HG02938 (cell line): ENCODE measurements around the gene KSR1.

ENCODE experiments used
- ATAC-seq: cut with Tn5 transposase; IDR thresholded peaks from one replicate; pipeline ENCODE4 v1.9.1; 2021; ENCODE audit warnings: mild to moderate bottlenecking, moderate library complexity; ENCODE audit not compliant: unreplicated experiment

KSR1 gene

DNA sequence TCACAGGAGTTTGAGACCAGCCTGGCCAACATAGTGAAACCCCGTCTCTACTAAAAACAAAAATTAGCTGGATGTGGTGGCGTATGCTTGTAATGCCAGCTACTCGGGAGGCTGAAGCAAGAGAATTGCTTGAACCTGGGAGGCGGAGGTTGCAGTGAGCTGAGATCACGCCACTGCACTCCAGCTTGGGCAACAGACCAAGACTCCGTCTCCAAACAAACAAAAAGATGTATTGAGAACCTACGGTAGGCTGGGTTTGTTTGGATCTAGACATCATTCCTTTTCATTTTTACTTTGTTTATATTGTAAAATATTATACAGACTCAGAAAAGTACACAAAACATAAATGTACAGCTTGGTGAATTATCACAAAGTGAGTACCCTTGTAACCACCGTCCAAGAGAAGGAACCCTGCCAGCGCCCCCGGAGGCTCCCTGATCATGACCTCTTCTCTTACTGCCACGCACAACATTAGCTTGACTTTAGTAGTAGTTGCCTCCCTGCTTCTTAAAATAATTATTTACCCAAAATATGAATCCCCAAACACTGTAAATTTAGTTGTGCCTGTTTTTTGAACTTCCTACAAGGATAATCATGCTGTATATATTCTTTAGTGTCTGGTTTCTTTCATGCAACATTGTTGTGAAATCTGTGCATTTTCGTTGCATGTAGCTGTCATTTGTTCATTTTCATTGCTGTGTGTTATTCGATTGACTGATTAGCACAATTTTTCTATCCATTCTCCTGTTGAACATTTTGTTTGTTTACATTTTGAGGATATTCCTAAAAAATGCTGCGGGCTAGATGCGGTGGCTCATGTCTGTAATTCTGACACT lies 56.5 kb downstream of the KSR1 start:
- ATAC-seq = no peak

DNA sequence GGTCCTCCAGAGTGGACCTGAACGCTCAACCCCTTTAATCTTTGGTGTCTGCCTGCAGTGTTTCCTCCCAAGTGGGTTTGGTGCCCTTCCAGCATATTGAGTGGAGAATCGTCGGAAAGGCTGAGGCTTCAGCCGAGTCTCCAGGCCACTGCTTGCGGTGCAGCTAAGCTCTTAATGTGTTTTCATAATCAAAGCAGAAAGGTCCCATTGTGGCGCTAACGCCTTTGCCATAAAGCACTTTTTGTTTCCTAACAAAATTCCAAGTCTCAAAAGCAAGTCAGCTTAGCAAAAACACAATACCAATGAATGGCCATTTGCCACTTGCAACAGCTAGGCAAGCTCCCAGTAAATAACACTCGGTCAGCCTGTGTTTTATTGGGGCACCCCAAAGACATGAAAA lies 57.6 kb downstream of the KSR1 start:
- ATAC-seq = no peak

GRCh38 chr17:27514595-27515413 lies 58.6 kb downstream of the KSR1 start:
- ATAC-seq = no peak

DNA sequence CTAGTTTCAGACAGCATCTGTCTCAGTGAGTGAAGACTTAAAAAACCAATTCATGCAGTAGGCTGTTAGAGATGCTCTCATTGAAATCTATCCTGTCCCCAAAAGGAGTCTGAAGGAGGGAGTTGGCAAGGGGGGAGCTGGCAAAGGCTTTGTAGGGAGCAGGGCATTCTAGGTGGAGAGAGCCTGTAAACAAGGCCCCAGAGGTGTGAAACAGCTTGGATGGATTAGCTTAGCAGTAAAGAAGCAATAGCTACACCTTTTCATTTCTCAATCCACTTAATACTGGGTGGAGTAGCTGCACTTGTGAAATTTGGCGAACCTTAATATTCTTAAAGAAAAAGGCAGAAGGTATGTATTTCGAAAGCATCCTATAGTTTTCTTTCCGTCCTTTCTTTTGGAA lies 61.8 kb downstream of the KSR1 start:
- no peak for ATAC-seq

DNA sequence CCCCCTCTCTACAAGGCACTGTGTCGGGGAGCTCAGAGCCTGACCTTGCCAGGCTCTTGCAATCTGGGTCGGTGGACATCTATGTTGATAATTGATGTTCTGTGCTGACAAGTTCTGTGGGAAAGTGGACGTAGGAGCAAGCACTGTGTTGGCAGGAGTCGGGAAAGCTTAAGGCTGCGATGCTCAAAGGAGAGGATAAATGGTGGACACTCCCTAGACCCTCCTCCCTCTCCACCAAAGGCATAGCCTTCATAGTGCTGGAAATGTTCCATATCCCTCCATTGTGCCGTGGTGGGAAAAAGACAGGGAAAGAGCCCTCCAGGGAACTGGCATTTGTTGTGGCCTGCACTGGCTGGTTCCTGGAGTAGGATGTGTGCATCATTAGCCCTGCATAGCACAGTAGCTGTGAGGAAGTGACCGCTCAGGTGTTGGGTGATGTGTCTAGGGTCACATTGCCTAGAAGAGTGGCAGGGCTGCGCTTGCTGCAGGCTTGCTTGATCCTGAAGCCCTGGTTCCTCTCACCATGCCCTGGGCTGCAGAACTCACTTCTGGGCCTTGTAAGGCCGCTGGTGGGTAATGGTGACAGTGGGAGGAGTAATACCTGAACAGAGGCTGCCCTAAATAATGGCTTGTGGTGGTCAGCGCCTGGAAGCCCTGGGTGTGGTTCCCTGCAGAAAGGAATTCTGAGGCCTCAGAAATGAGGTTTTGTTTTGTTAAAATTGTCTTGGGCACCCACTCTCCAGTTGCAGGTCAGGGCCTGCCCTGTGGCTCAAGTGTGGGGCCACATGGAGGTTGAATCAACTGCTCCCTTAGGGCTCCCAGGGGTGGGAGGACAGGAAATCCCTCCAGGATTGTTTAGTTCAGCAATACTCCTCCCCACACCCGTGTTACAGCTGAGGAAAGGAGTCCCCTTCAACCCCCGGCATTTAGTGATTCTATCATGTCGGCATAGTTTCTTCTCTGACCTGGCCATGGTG lies 62.6 kb downstream of the KSR1 start:
- ATAC-seq = peak; percentile 22

DNA sequence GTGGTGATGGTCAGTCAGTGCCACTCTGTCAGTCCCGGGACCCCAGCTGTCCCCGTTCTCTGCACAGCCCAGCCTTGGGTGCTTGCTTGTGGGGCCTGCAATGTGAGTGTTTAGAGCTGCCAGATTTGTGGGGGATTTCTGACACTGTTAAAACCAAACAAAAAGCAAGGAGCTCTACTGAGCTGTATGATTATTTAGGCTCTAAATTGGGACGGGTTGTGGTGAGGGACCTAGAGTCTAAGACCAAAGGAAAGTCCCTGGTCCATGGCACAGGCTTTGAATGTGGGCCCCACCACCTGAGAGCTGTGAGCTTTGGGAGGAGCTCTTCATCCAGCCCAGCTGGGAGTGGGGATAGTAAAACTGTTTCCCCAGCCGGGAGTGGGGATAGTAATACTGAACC lies 63.3 kb downstream of the KSR1 start:
- ATAC-seq = peak; percentile 44

DNA sequence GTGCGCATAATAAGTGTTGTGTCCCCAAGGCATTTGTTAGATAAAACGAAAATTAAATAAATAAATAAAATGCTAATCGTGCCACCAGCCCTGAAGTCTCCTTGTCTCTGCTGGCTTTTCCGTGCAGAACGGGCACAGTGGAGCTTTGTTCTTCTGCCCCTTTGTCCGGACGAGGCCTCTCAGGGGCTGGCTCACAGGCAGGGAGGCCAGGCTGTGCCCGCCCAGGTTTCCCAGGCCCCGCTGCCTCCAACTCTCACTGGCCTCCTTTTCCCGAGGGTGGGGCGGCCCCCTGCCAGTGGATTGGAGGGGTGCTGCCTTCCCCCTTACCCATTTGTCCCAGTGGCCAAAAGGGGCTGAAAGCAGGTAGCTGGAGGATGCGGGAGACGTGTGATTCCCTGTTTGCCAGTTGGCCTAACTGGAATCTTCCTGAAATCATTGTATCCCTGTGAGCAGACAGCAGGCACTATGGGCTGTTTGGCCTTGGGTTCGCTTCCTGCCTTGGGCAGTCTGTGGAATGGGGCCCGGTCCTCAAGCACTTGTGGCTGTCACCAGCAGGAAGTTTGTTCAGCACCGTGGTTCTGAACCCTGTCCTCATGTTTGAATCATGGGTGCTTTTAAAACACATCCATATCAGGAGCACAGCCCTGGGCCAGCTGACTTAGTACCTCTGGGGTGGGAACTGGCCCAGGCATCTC lies 64.4 kb downstream of the KSR1 start:
- no peak for ATAC-seq

- ATAC-seq = no peak
Observed at GRCh38 chr17:27521281-27522027, 65.2 kb downstream of the KSR1 start.

DNA sequence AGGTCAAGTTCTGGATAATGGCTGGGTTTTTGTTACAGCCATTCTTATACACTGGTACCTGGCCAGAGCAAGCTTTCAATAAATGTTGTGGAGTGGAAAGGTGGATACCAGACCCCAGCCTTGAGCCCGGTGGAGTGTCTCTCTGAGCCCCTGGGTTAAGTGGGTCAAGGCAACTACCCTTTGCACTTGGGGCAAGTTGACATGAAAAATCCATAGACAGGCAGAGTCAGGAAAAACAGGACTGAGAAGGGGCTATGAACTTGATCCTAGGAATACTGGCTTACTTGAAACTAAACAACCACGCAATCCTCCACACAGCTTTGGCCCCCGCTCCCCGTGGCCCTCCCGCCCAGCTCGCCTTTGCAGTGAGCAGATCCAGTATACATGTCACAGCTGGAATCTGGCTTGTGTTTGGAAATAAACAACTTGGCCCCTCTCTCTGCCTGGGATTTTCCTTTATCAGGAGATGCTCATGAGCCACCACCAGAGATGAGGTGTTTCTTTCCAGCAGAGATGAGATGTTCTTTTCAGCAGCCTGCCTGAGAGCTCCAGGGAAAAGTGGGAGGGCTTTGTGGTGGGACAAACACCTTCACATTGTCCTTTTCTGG lies 65.9 kb downstream of the KSR1 start:
- ATAC-seq = no peak

- no peak for ATAC-seq
Observed at GRCh38 chr17:27523712-27524111, 67.5 kb downstream of the KSR1 start.

DNA sequence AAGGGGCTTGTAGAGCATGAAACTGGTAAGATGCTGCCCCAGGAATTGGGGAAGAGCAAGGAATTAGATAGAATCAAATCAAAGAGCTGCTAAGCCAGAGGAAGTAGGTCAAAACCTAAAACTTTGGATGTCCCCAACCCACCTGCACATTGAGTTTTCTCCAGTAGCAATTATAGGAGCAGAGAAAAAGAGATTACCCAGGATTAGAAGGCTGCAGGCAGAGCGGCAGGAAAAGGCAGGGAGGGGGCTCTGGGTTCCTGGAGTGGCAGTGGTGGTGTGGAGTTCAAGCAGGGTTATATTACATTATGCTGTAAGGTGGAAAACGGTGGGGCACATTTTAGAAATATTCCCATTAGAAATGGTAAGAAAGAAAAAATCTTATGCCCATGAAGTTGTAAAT lies 68.3 kb downstream of the KSR1 start:
- ATAC-seq = no peak

- ATAC-seq = no peak
Observed at GRCh38 chr17:27525316-27525715, 69.1 kb downstream of the KSR1 start.

- ATAC-seq = no peak
Observed at GRCh38 chr17:27525836-27526603, 69.8 kb downstream of the KSR1 start.

DNA sequence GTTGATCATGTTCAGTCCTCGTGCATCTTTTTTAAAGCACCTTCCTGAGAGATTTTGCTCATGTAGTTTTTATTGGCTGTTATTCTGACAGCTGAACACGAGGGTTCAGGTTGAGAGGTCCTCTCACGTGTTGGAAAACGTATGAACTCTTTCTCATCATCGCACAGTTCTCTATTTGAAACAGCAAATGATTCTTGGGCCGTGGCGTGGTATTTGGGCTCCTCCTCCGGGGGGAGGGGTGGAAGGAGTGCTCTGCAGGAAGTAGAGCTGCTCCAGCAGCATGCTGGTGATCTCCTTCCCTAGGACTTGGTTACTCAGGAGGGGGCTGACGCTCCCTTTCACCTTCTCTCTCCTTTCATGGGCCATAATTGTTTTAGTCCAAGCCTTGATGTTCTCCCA lies 70.4 kb downstream of the KSR1 start:
- ATAC-seq = peak; percentile 70

GRCh38 chr17:27529230-27529796 lies 73.1 kb downstream of the KSR1 start:
- no peak for ATAC-seq

GRCh38 chr17:27530764-27531391 lies 74.6 kb downstream of the KSR1 start:
- no peak for ATAC-seq

DNA sequence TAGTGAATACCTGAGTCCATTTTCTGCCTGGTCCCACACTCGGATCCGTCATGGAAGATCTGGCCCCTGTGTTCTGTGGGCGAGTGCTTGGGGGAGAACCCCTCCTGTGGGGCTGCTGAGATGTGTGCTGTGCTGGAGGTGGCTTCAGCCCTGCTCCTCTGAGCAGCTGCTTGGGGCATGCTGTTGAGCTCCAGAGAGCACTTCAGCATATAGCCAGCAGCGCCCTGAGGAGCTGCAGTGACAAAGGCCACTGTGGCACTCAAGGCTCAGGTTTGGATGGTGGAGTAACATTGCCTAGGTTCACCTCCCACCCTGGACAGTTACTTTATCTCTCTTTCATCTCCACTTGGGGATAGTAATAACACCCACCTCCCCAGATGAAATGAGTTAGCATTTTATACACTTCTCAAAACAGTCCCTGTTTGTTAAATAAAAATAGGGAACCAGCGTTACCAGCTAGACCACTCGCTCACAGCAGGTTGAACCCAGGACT lies 75.3 kb downstream of the KSR1 start:
- ATAC-seq = no peak
